HEK293 (cell line): Measurements from ENCODE around the gene SLC25A39.
A peak's percentile ranks its signal among the peaks of the same experiment; 100 is the strongest.

Experiments
- BCL11A ChIP-seq: fragments of 450-650 bp; formaldehyde crosslinking; IDR thresholded peaks from 2 replicates; pipeline ENCODE4 v1.5.1; 2016; ENCODE audit warnings: low read depth, missing biosample characterization, missing genetic modification characterization
- GLI4 ChIP-seq: fragments of 450-650 bp; formaldehyde crosslinking; IDR thresholded peaks from 2 replicates; pipeline ENCODE4 v1.5.1; 2016; ENCODE audit warnings: missing biosample characterization, missing genetic modification characterization
- HOXA7 ChIP-seq: sonication (generic); formaldehyde crosslinking; IDR thresholded peaks from 2 replicates; pipeline ENCODE4 v1.8.1; 2022; ENCODE audit warnings: missing genetic modification reagents, borderline replicate concordance
- IKZF3 ChIP-seq: fragments of 450-650 bp; IDR thresholded peaks from 2 replicates; pipeline ENCODE4 v1.5.0; 2018; ENCODE audit warnings: missing biosample characterization, mild to moderate bottlenecking, missing genetic modification characterization, moderate library complexity
- KLF1 ChIP-seq: fragments of 450-650 bp; formaldehyde crosslinking; IDR thresholded peaks from 2 replicates; pipeline ENCODE4 v1.5.1; 2016; ENCODE audit warnings: missing biosample characterization, missing genetic modification characterization
- MZF1 ChIP-seq: fragments of 450-650 bp; formaldehyde crosslinking; IDR thresholded peaks from 2 replicates; pipeline ENCODE4 v1.5.1; 2017; ENCODE audit warnings: missing biosample characterization, missing genetic modification characterization, borderline replicate concordance
- SP2 ChIP-seq: fragments of 450-650 bp; formaldehyde crosslinking; IDR thresholded peaks from 2 replicates; pipeline ENCODE4 v1.5.1; 2016; ENCODE audit warnings: missing biosample characterization, missing genetic modification characterization
- TCF7L2 ChIP-seq: IDR thresholded peaks from 2 replicates; pipeline ENCODE4 v1.6.1; 2011; ENCODE audit warnings: low read depth, mild to moderate bottlenecking, inconsistent platforms, low read length, moderate library complexity, borderline replicate concordance
- ZBTB44 ChIP-seq: fragments of 450-650 bp; IDR thresholded peaks from 2 replicates; pipeline ENCODE4 v1.5.1; 2018; ENCODE audit warnings: missing biosample characterization, mild to moderate bottlenecking, missing genetic modification characterization
- ZNF121 ChIP-seq: fragments of 450-650 bp; formaldehyde crosslinking; IDR thresholded peaks from 2 replicates; pipeline ENCODE4 v1.5.1; 2016; ENCODE audit warnings: missing biosample characterization, missing genetic modification characterization
- ZNF132 ChIP-seq: fragments of 450-650 bp; formaldehyde crosslinking; IDR thresholded peaks from 2 replicates; pipeline ENCODE4 v1.5.1; 2017; ENCODE audit warnings: missing biosample characterization, missing genetic modification characterization, borderline replicate concordance
- ZNF146 ChIP-seq: fragments of 450-650 bp; formaldehyde crosslinking; IDR thresholded peaks from 2 replicates; pipeline ENCODE4 v1.5.1; 2016; ENCODE audit warnings: missing biosample characterization, missing genetic modification characterization
- ZNF16 ChIP-seq: fragments of 450-650 bp; formaldehyde crosslinking; IDR thresholded peaks from 2 replicates; pipeline ENCODE4 v1.5.1; 2016; ENCODE audit warnings: low read depth, missing biosample characterization, missing genetic modification characterization
- ZNF174 ChIP-seq: fragments of 450-650 bp; formaldehyde crosslinking; IDR thresholded peaks from 2 replicates; pipeline ENCODE4 v1.5.0; 2017; ENCODE audit warnings: missing biosample characterization, mild to moderate bottlenecking, missing genetic modification characterization
- ZNF175 ChIP-seq: fragments of 450-650 bp; formaldehyde crosslinking; IDR thresholded peaks from 2 replicates; pipeline ENCODE4 v1.5.1; 2016; ENCODE audit warnings: missing biosample characterization, missing genetic modification characterization
- ZNF248 ChIP-seq: fragments of 450-650 bp; formaldehyde crosslinking; IDR thresholded peaks from 2 replicates; pipeline ENCODE4 v1.5.1; 2017; ENCODE audit warnings: missing biosample characterization, missing genetic modification characterization
- ZNF394 ChIP-seq: fragments of 450-650 bp; formaldehyde crosslinking; IDR thresholded peaks from 2 replicates; pipeline ENCODE4 v1.5.1; 2016; ENCODE audit warnings: missing biosample characterization, missing genetic modification characterization, mild to moderate bottlenecking, moderate library complexity, borderline replicate concordance
- ZNF416 ChIP-seq: fragments of 450-650 bp; formaldehyde crosslinking; IDR thresholded peaks from 2 replicates; pipeline ENCODE4 v1.5.1; 2016; ENCODE audit warnings: missing biosample characterization, missing genetic modification characterization
- ZNF660 ChIP-seq: fragments of 450-650 bp; IDR thresholded peaks from 2 replicates; pipeline ENCODE4 v1.5.1; 2018; ENCODE audit warnings: missing biosample characterization, mild to moderate bottlenecking, missing genetic modification characterization
- ZNF768 ChIP-seq: fragments of 450-650 bp; formaldehyde crosslinking; IDR thresholded peaks from 2 replicates; pipeline ENCODE4 v1.5.1; 2018; ENCODE audit warnings: missing biosample characterization, mild to moderate bottlenecking, missing genetic modification characterization
- TF ChIP-seq, protein P1 (sequence below): fragments of 450-650 bp; formaldehyde crosslinking; IDR thresholded peaks from 2 replicates; pipeline ENCODE4 v1.5.1; 2016; ENCODE audit warnings: missing biosample characterization, missing genetic modification characterization
- TF ChIP-seq, protein P2 (sequence below): fragments of 450-650 bp; formaldehyde crosslinking; IDR thresholded peaks from 2 replicates; pipeline ENCODE4 v1.5.1; 2016; ENCODE audit warnings: missing biosample characterization, missing genetic modification characterization
- TF ChIP-seq, protein P3 (sequence below): sonication (generic); formaldehyde crosslinking; IDR thresholded peaks from 2 replicates; pipeline ENCODE4 v1.8.1; 2022; ENCODE audit warnings: mild to moderate bottlenecking, moderate library complexity, missing genetic modification reagents
- TF ChIP-seq, protein P4 (sequence below): fragments of 450-650 bp; formaldehyde crosslinking; IDR thresholded peaks from 2 replicates; pipeline ENCODE4 v1.5.1; 2016; ENCODE audit warnings: missing biosample characterization, missing genetic modification characterization
- TF ChIP-seq, protein P5 (sequence below): fragments of 450-650 bp; formaldehyde crosslinking; IDR thresholded peaks from 2 replicates; pipeline ENCODE4 v1.5.1; 2016; ENCODE audit warnings: missing biosample characterization, missing genetic modification characterization
- TF ChIP-seq, protein P6 (sequence below): fragments of 450-650 bp; formaldehyde crosslinking; IDR thresholded peaks from 2 replicates; pipeline ENCODE4; 2016; ENCODE audit warnings: missing biosample characterization, missing genetic modification characterization

The SLC25A39 gene

DNA sequence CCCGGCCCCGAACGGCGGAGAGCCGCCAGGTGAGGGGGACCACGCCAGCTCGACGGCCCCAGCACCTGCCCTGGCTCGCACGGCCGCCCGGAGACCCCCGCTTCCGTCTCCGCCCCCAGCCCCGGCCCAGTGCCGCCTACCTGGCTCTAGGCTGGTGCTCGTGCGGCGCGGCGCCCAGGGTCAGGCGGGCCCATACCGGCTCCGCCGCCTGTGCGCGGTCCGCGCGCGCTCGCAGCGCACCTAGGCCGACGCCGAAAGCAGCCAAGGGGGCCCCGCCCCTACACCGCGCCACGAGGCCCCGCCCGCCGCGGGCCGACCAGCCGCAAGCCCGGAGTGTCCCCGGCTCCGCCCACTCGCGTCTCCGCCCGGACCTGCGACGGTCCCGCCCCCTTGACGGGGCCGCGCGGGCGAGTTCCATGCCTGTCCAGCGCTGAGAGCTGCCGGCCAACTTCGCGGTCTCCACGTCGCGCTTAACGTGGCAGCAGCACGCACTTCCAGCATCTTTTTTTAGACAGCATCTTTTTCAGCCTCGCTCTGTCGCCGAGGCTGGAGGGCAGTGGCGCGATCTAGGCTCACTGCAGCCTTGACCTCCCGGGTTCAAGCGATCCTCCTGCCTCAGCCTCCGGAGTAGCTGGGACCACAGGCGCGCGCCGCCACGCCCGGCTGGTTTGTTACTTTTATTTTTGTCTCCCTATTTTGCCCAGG, at the start of gene SLC25A39 (continued):
- TF ChIP-seq ZNF394 (tag by site-specific recombination) (peak; percentile 87), TCF7L2 (no peak), ZNF175 (no peak), ZBTB44 (peak; percentile 63; the same call in 1 of the 2 replicates), ZNF768 (tag by site-specific recombination) (no peak), ZNF174 (no peak), ZNF248 (tag by site-specific recombination) (no peak), BCL11A (tag by site-specific recombination) (0 out of 2 replicates have a peak, but pooled peaks have one; percentile 28), ZNF16 (tag by site-specific recombination) (no peak), HOXA7 (no peak), ZNF146 (no peak), ZNF416 (tag by site-specific recombination) (no peak), GLI4 (tag by site-specific recombination) (no peak), SP2 (peak; percentile 51), MZF1 (tag by site-specific recombination) (no peak), ZNF132 (tag by site-specific recombination) (no peak), IKZF3 (tag by site-specific recombination) (0 out of 2 replicates have a peak, but pooled peaks have one; percentile 36), ZNF660 (tag by site-specific recombination) (peak; percentile 78; the same call in 1 of the 2 replicates), ZNF121 (no peak), KLF1 (tag by site-specific recombination) (no peak)
- TF ChIP-seq, protein P1, sequence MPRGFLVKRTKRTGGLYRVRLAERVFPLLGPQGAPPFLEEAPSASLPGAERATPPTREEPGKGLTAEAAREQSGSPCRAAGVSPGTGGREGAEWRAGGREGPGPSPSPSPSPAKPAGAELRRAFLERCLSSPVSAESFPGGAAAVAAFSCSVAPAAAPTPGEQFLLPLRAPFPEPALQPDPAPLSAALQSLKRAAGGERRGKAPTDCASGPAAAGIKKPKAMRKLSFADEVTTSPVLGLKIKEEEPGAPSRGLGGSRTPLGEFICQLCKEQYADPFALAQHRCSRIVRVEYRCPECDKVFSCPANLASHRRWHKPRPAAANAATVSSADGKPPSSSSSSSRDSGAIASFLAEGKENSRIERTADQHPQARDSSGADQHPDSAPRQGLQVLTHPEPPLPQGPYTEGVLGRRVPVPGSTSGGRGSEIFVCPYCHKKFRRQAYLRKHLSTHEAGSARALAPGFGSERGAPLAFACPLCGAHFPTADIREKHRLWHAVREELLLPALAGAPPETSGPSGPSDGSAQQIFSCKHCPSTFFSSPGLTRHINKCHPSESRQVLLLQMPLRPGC (tag by site-specific recombination), result no peak
- TF ChIP-seq, protein P2, sequence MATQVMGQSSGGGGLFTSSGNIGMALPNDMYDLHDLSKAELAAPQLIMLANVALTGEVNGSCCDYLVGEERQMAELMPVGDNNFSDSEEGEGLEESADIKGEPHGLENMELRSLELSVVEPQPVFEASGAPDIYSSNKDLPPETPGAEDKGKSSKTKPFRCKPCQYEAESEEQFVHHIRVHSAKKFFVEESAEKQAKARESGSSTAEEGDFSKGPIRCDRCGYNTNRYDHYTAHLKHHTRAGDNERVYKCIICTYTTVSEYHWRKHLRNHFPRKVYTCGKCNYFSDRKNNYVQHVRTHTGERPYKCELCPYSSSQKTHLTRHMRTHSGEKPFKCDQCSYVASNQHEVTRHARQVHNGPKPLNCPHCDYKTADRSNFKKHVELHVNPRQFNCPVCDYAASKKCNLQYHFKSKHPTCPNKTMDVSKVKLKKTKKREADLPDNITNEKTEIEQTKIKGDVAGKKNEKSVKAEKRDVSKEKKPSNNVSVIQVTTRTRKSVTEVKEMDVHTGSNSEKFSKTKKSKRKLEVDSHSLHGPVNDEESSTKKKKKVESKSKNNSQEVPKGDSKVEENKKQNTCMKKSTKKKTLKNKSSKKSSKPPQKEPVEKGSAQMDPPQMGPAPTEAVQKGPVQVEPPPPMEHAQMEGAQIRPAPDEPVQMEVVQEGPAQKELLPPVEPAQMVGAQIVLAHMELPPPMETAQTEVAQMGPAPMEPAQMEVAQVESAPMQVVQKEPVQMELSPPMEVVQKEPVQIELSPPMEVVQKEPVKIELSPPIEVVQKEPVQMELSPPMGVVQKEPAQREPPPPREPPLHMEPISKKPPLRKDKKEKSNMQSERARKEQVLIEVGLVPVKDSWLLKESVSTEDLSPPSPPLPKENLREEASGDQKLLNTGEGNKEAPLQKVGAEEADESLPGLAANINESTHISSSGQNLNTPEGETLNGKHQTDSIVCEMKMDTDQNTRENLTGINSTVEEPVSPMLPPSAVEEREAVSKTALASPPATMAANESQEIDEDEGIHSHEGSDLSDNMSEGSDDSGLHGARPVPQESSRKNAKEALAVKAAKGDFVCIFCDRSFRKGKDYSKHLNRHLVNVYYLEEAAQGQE (tag by site-specific recombination), result no peak
- TF ChIP-seq, protein P3, sequence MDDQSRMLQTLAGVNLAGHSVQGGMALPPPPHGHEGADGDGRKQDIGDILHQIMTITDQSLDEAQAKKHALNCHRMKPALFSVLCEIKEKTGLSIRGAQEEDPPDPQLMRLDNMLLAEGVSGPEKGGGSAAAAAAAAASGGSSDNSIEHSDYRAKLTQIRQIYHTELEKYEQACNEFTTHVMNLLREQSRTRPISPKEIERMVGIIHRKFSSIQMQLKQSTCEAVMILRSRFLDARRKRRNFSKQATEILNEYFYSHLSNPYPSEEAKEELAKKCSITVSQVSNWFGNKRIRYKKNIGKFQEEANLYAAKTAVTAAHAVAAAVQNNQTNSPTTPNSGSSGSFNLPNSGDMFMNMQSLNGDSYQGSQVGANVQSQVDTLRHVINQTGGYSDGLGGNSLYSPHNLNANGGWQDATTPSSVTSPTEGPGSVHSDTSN (CRISPR knock-in tag), result peak; percentile 78
- TF ChIP-seq, protein P4, sequence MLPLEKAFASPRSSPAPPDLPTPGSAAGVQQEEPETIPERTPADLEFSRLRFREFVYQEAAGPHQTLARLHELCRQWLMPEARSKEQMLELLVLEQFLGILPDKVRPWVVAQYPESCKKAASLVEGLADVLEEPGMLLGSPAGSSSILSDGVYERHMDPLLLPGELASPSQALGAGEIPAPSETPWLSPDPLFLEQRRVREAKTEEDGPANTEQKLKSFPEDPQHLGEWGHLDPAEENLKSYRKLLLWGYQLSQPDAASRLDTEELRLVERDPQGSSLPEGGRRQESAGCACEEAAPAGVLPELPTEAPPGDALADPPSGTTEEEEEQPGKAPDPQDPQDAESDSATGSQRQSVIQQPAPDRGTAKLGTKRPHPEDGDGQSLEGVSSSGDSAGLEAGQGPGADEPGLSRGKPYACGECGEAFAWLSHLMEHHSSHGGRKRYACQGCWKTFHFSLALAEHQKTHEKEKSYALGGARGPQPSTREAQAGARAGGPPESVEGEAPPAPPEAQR (tag by site-specific recombination), result no peak
- TF ChIP-seq, protein P5, sequence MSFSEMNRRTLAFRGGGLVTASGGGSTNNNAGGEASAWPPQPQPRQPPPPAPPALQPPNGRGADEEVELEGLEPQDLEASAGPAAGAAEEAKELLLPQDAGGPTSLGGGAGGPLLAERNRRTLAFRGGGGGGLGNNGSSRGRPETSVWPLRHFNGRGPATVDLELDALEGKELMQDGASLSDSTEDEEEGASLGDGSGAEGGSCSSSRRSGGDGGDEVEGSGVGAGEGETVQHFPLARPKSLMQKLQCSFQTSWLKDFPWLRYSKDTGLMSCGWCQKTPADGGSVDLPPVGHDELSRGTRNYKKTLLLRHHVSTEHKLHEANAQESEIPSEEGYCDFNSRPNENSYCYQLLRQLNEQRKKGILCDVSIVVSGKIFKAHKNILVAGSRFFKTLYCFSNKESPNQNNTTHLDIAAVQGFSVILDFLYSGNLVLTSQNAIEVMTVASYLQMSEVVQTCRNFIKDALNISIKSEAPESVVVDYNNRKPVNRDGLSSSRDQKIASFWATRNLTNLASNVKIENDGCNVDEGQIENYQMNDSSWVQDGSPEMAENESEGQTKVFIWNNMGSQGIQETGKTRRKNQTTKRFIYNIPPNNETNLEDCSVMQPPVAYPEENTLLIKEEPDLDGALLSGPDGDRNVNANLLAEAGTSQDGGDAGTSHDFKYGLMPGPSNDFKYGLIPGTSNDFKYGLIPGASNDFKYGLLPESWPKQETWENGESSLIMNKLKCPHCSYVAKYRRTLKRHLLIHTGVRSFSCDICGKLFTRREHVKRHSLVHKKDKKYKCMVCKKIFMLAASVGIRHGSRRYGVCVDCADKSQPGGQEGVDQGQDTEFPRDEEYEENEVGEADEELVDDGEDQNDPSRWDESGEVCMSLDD (tag by site-specific recombination), result no peak
- TF ChIP-seq, protein P6, sequence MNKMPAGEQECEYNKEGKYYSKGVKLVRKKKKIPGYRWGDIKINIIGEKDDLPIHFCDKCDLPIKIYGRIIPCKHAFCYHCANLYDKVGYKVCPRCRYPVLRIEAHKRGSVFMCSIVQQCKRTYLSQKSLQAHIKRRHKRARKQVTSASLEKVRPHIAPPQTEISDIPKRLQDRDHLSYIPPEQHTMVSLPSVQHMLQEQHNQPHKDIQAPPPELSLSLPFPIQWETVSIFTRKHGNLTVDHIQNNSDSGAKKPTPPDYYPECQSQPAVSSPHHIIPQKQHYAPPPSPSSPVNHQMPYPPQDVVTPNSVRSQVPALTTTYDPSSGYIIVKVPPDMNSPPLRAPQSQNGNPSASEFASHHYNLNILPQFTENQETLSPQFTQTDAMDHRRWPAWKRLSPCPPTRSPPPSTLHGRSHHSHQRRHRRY (tag by site-specific recombination), result no peak
